ENCODE data around the gene STIMATE.

Gene STIMATE

DNA sequence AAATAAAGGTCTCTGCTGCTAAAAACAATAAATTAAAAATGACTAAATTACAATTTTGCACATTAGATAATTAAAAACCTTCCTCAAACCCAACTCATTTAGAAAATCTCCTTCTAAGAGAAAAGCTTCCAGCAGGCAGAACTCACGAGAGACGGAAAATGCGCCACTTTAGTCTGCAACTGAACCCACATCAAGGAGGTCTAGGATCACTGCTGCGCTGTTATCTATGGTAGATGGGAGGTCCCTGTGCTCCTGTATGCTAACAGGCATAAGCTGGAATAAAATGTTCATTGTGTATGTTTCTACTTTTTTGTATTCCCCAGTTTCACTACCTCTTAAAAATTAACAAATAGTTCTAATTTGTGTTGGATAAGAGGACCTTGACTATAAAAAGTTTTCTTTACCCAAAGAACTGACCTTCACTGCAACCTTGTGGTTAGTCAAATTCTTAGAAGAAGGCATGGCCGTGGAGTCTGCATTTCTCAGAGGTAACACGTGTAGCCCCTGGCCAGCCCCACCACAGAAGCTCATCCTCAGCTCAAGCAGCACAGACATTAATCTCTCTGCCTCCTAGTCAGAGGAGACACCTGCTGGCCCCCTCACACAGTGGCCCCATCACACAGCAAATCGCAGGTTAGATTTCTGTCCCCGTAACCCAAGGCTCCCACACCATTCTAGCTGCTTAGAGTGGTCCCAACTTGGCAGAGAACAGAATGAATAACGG is 22.3 kb downstream of the STIMATE start:
- in situ Hi-C loops (cut with MboI; ENCODE audit: low sequenced_read_pairs, unreplicated experiment): no loop called here
- DNase-seq (ENCODE audit: low spot score): no peak
- TF ChIP-seq, protein P1, sequence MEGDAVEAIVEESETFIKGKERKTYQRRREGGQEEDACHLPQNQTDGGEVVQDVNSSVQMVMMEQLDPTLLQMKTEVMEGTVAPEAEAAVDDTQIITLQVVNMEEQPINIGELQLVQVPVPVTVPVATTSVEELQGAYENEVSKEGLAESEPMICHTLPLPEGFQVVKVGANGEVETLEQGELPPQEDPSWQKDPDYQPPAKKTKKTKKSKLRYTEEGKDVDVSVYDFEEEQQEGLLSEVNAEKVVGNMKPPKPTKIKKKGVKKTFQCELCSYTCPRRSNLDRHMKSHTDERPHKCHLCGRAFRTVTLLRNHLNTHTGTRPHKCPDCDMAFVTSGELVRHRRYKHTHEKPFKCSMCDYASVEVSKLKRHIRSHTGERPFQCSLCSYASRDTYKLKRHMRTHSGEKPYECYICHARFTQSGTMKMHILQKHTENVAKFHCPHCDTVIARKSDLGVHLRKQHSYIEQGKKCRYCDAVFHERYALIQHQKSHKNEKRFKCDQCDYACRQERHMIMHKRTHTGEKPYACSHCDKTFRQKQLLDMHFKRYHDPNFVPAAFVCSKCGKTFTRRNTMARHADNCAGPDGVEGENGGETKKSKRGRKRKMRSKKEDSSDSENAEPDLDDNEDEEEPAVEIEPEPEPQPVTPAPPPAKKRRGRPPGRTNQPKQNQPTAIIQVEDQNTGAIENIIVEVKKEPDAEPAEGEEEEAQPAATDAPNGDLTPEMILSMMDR (IDR thresholded peaks at IDR 0.05; ENCODE audit: borderline replicate concordance, control extremely low read depth, extremely low read depth, insufficient read depth, missing control alignments): no peak

DNA sequence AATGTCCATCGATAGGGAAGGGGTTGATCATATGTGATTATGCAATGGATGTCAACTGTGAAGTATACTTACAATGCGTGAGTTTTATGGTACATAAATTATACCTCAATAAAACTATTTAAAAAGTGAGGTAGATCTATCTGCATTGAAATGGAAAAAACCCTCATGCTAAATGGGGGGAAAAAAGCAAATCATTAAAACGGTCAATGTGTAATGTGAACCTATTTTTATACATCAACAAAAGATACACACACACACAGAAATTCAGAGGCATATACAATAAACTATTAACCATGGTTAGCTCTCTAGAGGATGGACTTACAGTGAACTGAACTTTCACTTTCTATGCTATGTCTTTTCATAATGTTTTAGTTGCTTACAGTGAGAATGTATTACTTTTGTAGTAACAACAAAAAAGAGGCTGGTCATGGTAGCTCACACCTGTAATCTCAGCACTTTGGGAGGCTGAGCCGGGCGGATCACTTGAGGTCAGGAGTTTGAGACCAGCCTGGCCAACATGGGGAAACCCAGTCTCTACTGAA is 23.1 kb downstream of the STIMATE start:
- TF ChIP-seq, protein P1 (IDR thresholded peaks at IDR 0.05; ENCODE audit: borderline replicate concordance, control extremely low read depth, extremely low read depth, insufficient read depth, missing control alignments): no peak
- in situ Hi-C loops (cut with MboI; ENCODE audit: low sequenced_read_pairs, unreplicated experiment): no loop called here
- no peak for DNase-seq (ENCODE audit: low spot score)

DNA sequence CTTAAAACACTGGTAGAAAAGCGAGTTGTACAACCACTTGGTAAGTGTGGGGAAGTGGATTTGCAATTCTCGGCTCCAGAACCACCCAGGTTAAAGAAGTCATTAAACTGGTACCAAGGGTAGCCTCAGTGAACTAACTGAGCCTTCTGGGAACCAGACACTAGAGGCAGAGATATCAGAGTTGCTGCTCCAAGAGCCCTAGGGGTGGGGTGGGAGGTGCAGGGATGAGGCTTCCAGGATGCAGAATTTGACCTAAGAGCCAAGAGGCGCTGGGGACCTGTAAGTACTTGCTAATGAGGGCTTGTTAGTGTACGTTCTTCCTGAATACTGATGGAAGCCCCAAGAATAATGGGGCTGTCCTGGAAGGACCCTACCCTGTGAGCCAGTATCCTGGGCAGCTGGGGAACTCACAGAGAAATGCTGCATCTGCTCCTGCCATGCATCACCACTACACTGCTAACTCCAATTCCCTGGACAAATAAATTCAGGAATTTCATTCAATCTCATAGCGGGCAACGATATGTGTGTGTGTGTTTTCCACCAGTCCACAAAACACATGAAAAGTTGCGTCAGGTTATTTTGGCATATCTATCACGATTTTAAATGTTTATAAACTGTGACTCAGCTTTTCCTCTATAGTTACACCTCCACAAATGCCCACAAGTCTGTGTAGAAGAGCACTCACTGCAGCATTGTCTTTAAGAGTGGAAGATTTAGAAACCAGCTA is 23.8 kb downstream of the STIMATE start:
- TF ChIP-seq, protein P1 (IDR thresholded peaks at IDR 0.05; ENCODE audit: borderline replicate concordance, control extremely low read depth, extremely low read depth, insufficient read depth, missing control alignments): no peak
- in situ Hi-C loops (cut with MboI; ENCODE audit: low sequenced_read_pairs, unreplicated experiment): no loop called here
- no peak for DNase-seq (ENCODE audit: low spot score)

DNA sequence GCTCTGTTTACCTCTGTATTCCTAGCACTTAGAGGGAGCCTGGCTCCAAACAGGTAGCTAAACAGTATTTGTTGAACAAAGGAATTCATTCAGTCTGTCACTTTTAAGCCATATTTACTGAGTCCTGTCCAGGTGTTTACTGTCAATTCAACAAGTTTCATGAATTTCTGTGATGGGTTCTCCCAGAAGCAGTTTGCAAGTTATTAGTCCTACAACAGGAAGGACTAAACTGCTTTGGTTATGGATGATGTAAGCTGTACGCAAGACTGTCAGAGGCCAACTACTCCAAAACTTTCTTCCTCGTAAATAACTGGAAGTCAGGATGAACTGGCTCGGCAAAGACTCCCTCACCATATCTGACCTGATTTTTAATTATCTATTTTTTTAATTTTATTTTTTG is 25.1 kb downstream of the STIMATE start:
- in situ Hi-C loops (cut with MboI; ENCODE audit: low sequenced_read_pairs, unreplicated experiment): no loop called here
- TF ChIP-seq, protein P1 (IDR thresholded peaks at IDR 0.05; ENCODE audit: borderline replicate concordance, control extremely low read depth, extremely low read depth, insufficient read depth, missing control alignments): no peak
- DNase-seq (ENCODE audit: low spot score): no peak

DNA sequence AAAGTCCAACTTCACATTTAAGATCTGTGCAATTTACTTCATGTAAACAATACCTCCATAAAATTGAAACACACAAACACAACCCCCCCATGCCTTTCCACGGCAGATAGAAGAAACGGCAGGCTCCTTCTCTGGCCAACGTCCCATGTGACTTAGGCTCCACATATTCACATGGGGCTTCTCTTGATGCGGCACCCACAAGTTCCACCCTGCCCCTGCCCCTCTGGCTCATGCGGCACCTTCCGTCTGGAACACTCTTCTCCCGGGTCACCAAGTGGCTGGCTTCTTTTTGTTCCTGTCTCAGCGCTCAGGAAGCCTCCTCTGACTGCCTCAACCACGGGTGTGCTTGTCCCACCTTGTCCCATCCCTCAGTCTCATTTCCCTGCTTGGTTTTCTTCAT is 25.6 kb downstream of the STIMATE start:
- no peak for DNase-seq (ENCODE audit: low spot score)
- TF ChIP-seq, protein P1 (IDR thresholded peaks at IDR 0.05; ENCODE audit: borderline replicate concordance, control extremely low read depth, extremely low read depth, insufficient read depth, missing control alignments): no peak
- in situ Hi-C loops (cut with MboI; ENCODE audit: low sequenced_read_pairs, unreplicated experiment): no loop called here

DNA sequence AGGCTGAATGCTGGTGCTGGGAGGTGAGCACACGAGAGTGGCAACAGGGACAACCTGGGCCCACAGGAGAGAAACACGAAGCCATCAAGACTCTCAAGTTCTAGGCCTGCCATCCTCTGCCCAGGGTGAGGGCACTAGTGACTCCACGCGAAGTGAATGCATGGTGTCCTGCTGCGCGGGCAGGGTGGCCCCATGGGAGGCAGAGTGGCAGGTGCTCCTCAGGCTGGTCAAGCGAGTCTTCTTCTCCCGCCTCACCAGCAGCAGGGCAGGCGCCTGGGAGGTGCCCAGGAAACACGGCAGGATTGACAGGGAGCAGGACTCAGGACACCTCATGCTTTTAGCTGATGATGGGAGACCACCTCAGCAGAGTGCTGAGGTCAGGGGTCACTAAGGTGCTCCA is 26.9 kb downstream of the STIMATE start:
- in situ Hi-C loops (cut with MboI; ENCODE audit: low sequenced_read_pairs, unreplicated experiment): no loop called here
- TF ChIP-seq, protein P1 (IDR thresholded peaks at IDR 0.05; ENCODE audit: borderline replicate concordance, control extremely low read depth, extremely low read depth, insufficient read depth, missing control alignments): no peak
- no peak for DNase-seq (ENCODE audit: low spot score)
